SK-N-SH treated with all-trans-retinoic acid at 6 μM for 48 hours (cell line): ENCODE results near the gene KMT2D.

Experiments
- ATAC-seq: fragments of 200-7000 bp; cut with Tn5 transposase; 3 replicates; pipeline ENCODE4 v1.9.1; 2020; ENCODE audit warnings: mild to moderate bottlenecking, moderate library complexity
- ARNTL ChIP-seq: fragments of 450-650 bp; formaldehyde crosslinking; IDR thresholded peaks from 2 replicates; pipeline ENCODE4 v1.5.0; 2020; ENCODE audit warnings: low read depth, mild to moderate bottlenecking, moderate library complexity, borderline replicate concordance
- BACH2 ChIP-seq: fragments of 250-450 bp; sonication (Bioruptor Pico); IDR thresholded peaks from 2 replicates; pipeline ENCODE4 v1.9.0; 2021; ENCODE audit warnings: mild to moderate bottlenecking, borderline replicate concordance
- CREB5 ChIP-seq: fragments of 250-450 bp; sonication (Bioruptor Pico); IDR thresholded peaks from 2 replicates; pipeline ENCODE4 v1.5.1; 2020; ENCODE audit warnings: low read depth, mild to moderate bottlenecking, moderate library complexity
- CSDC2 ChIP-seq: fragments of 250-450 bp; sonication (Bioruptor Pico); IDR thresholded peaks from 2 replicates; pipeline ENCODE4 v1.5.0; 2020; ENCODE audit warnings: mild to moderate bottlenecking, moderate library complexity
- CSRNP3 ChIP-seq: fragments of 250-450 bp; sonication (Bioruptor Pico); IDR thresholded peaks from 2 replicates; pipeline ENCODE4 v1.5.1; 2021; ENCODE audit warnings: mild to moderate bottlenecking, moderate library complexity
- ESRRG ChIP-seq: fragments of 250-450 bp; sonication (Bioruptor Pico); IDR thresholded peaks from 2 replicates; pipeline ENCODE4 v1.6.1; 2021; ENCODE audit warnings: mild to moderate bottlenecking
- GLIS3 ChIP-seq: fragments of 250-450 bp; sonication (Bioruptor Pico); IDR thresholded peaks from 2 replicates; pipeline ENCODE4 v1.5.0; 2020; ENCODE audit warnings: mild to moderate bottlenecking, moderate library complexity
- ISL1 ChIP-seq: fragments of 250-450 bp; sonication (Bioruptor Pico); IDR thresholded peaks from 2 replicates; pipeline ENCODE4 v2.1.2; 2022; ENCODE audit warnings: mild to moderate bottlenecking, moderate library complexity
- OSR1 ChIP-seq: fragments of 250-450 bp; sonication (Bioruptor Pico); IDR thresholded peaks from 2 replicates; pipeline ENCODE4 v1.8.0; 2022; ENCODE audit warnings: moderate library complexity, mild to moderate bottlenecking, inconsistent platforms
- POU6F1 ChIP-seq: fragments of 250-450 bp; sonication (Bioruptor Pico); IDR thresholded peaks from 2 replicates; pipeline ENCODE4 v1.8.0; 2021; ENCODE audit warnings: low read depth, mild to moderate bottlenecking, moderate library complexity, borderline replicate concordance
- PPARA ChIP-seq: fragments of 250-450 bp; sonication (Bioruptor Pico); IDR thresholded peaks from 2 replicates; pipeline ENCODE4 v1.5.0; 2020; ENCODE audit warnings: mild to moderate bottlenecking, borderline replicate concordance
- RARB ChIP-seq: fragments of 250-450 bp; sonication (Bioruptor Pico); IDR thresholded peaks from 2 replicates; pipeline ENCODE4 v1.8.0; 2021; ENCODE audit warnings: mild to moderate bottlenecking, moderate library complexity
- SNAI2 ChIP-seq: fragments of 250-450 bp; sonication (Bioruptor Pico); IDR thresholded peaks from 2 replicates; pipeline ENCODE4 v1.5.0; 2020; ENCODE audit warnings: mild to moderate bottlenecking, moderate library complexity
- TCF4 ChIP-seq: fragments of 250-450 bp; sonication (Bioruptor Pico); IDR thresholded peaks from 2 replicates; pipeline ENCODE4 v1.8.0; 2021; ENCODE audit warnings: mild to moderate bottlenecking, moderate library complexity, borderline replicate concordance
- TOX ChIP-seq: fragments of 250-450 bp; sonication (Bioruptor Pico); IDR thresholded peaks from 2 replicates; pipeline ENCODE4 v1.8.0; 2021; ENCODE audit warnings: mild to moderate bottlenecking, moderate library complexity, borderline replicate concordance
- TSHZ2 ChIP-seq: fragments of 250-450 bp; sonication (Bioruptor Pico); IDR thresholded peaks from 2 replicates; pipeline ENCODE4 v1.5.0; 2020; ENCODE audit warnings: mild to moderate bottlenecking, moderate library complexity
- ZC3H10 ChIP-seq: fragments of 250-450 bp; sonication (Bioruptor Pico); IDR thresholded peaks from 2 replicates; pipeline ENCODE4 v1.5.1; 2021; ENCODE audit warnings: mild to moderate bottlenecking, moderate library complexity
- ZFP3 ChIP-seq: fragments of 250-450 bp; sonication (Bioruptor Pico); IDR thresholded peaks from 2 replicates; pipeline ENCODE4 v1.5.0; 2020; ENCODE audit warnings: mild to moderate bottlenecking, moderate library complexity
- ZFP30 ChIP-seq: fragments of 450-650 bp; formaldehyde crosslinking; IDR thresholded peaks from 2 replicates; pipeline ENCODE4 v1.5.0; 2022; ENCODE audit warnings: mild to moderate bottlenecking, moderate library complexity
- ZNF565 ChIP-seq: fragments of 450-650 bp; formaldehyde crosslinking; conservative IDR thresholded peaks from 2 replicates; pipeline ENCODE4 v1.5.0; 2020; ENCODE audit warnings: low read depth, mild to moderate bottlenecking, moderate library complexity
- ZNF70 ChIP-seq: fragments of 450-650 bp; formaldehyde crosslinking; IDR thresholded peaks from 2 replicates; pipeline ENCODE4 v1.5.0; 2020; ENCODE audit warnings: mild to moderate bottlenecking, moderate library complexity
- TF ChIP-seq, protein P1 (sequence below): fragments of 250-450 bp; sonication (Bioruptor Pico); IDR thresholded peaks from 2 replicates; pipeline ENCODE4 v1.8.0; 2020; ENCODE audit warnings: mild to moderate bottlenecking, moderate library complexity, borderline replicate concordance

The KMT2D gene

DNA sequence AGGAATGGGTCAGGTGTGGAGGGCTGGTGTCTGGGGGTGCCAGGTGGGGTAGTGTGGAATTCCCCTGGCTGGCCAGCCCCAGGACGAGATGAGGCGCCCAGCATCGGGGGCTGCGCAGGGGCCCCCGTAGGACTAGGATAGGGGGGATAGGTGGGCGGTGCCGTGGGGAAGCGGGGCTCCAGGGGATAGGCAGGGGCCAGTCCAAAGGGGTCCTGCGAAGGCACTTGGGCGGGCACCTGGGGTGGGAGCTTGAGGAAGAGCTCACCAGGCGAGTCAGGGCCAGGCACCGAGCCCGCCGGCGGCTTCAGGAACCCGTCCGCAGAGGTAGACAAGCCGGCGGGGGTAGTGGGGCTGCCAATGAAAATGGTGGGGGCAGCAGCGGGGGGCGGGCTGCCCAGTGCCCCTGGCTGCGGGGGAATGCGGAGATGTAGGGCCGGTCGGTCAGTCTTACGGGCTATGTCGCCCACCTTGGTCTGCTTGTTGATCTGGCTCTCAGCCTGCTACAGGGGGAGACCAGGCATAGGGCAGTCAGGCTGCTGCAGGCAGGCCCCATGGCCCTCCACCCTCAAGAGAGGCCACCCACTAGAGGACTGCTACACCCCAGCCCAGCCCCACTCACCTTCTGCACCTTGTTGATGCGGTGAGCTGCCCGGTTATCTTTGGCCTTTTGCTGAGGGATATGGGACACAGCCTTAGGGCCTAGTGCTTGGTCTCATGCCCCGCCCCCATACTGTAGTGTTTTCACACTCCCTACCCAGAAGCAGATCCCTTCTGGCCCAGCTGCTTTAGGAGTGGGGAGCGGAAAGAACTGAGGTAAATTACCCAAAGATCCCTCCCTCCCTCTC is 19.3 kb downstream of the KMT2D start:
- no peak for TF ChIP-seq ZFP3 (CRISPR knock-in tag)
- no peak for TF ChIP-seq ZNF70 (CRISPR knock-in tag)
- no peak for TF ChIP-seq RARB (CRISPR knock-in tag)
- no peak for TF ChIP-seq ZFP30 (CRISPR knock-in tag)
- no peak for TF ChIP-seq CSDC2 (CRISPR knock-in tag)
- ATAC-seq = no peak

DNA sequence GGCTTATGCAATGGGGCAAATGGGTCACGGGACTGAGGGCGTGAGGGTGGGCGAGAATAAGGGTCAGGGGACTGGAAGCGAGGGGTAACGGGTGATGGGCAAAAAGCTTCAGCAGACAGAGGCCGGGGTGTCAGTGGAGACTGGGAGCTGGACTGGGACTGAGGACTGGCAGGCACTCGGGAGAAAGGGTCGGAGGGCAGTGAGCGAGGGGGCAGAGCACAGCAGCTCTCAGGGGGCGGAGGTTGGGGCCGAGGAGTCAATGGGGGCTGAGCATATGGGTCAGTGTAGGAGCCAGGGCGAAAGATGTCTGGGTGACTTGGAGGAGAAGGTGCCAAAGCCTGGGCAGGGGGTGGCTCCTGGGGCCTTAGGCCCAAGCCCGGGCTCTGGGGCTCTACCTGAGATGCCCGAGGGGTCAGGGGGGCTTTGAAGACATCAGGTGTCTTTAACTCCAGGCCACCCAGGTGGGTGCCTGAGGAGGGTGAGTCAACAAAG is 20.2 kb downstream of the KMT2D start:
- TF ChIP-seq ESRRG (no peak), BACH2 (CRISPR knock-in tag) (no peak), TOX (CRISPR knock-in tag) (no peak), ZNF70 (CRISPR knock-in tag) (no peak), ARNTL (CRISPR knock-in tag) (no peak), PPARA (no peak), ZFP30 (CRISPR knock-in tag) (no peak), ZC3H10 (no peak), RARB (CRISPR knock-in tag) (no peak), ZNF565 (no peak), TCF4 (CRISPR knock-in tag) (no peak), GLIS3 (no peak), ISL1 (CRISPR knock-in tag) (no peak), CREB5 (no peak), CSRNP3 (no peak), CSDC2 (CRISPR knock-in tag) (no peak)

DNA sequence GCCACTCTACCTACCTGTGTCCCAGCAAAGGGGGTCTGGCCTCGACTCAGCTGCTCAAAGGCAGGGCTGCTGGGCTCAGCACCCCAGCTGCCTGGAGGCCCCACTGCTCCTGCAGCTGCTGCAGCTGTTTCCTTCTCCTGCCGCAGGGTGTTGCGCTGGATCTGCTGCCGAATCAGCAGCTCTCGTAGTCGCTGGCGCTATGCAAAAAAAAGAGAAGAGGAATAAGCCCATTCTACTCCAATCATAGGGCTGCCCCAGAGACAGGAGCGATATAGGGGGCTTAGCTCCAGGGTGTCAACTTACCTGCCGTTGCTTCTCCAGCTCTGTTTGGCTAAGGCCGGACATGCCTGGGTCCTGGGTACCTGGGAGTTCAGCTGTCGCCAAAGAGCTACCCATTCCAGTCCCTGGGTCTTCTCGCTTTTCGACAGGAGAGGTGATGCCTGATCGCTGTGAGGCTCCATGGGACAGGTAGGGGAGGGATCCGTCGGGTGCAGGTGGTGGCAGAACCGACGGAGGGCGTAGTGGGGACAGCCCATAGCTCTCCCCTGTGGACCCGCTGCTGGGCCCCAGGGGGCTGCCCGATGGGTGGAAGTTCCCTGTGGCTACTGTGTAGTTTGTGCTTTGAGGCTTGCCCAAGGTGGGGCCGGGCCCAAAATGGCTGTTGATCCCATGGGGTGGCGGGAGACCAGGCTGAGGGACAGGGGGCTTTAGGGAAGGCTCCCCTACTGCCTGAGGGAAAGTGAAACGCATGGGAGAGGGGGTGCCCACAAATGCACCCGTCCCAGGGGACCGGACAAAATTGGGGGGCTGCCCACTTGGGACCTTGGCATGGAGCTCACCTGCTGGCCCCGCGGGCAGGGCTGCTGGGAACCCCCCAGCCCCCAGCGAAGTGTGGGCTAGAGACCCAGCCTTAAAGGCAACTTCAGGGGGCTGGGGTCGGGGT is 20.9 kb downstream of the KMT2D start:
- no peak for ATAC-seq
- TF ChIP-seq ZNF70 (CRISPR knock-in tag) = no peak
- TF ChIP-seq ZC3H10 = no peak
- TF ChIP-seq ESRRG = no peak
- no peak for TF ChIP-seq BACH2 (CRISPR knock-in tag)
- TF ChIP-seq SNAI2 = no peak
- no peak for TF ChIP-seq GLIS3
- no peak for TF ChIP-seq ISL1 (CRISPR knock-in tag)
- no peak for TF ChIP-seq CREB5
- TF ChIP-seq PPARA = no peak
- no peak for TF ChIP-seq CSRNP3
- no peak for TF ChIP-seq ARNTL (CRISPR knock-in tag)
- no peak for TF ChIP-seq TOX (CRISPR knock-in tag)
- TF ChIP-seq POU6F1 (CRISPR knock-in tag) = no peak
- TF ChIP-seq OSR1 = no peak
- no peak for TF ChIP-seq TSHZ2 (CRISPR knock-in tag)
- no peak for TF ChIP-seq RARB (CRISPR knock-in tag)
- no peak for TF ChIP-seq ZFP30 (CRISPR knock-in tag)
- TF ChIP-seq CSDC2 (CRISPR knock-in tag) = no peak
- TF ChIP-seq, protein P1, sequence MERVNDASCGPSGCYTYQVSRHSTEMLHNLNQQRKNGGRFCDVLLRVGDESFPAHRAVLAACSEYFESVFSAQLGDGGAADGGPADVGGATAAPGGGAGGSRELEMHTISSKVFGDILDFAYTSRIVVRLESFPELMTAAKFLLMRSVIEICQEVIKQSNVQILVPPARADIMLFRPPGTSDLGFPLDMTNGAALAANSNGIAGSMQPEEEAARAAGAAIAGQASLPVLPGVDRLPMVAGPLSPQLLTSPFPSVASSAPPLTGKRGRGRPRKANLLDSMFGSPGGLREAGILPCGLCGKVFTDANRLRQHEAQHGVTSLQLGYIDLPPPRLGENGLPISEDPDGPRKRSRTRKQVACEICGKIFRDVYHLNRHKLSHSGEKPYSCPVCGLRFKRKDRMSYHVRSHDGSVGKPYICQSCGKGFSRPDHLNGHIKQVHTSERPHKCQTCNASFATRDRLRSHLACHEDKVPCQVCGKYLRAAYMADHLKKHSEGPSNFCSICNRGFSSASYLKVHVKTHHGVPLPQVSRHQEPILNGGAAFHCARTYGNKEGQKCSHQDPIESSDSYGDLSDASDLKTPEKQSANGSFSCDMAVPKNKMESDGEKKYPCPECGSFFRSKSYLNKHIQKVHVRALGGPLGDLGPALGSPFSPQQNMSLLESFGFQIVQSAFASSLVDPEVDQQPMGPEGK = no peak
- no peak for TF ChIP-seq ZNF565

More for the DNA sequence above, 20.2 kb downstream of the KMT2D start:
- ATAC-seq = no peak
